ENCODE measurements around the gene RELN. TPM values are rescaled to one million over a fixed set of nuclear protein-coding genes. Genes with fewer than 3 reads are reported as not detected.
A peak's percentile ranks its signal among the peaks of the same experiment; 100 is the strongest.

RELN gene
- total RNA-seq, 1 experiment from 2014 or later, result 59.0 TPM

DNA sequence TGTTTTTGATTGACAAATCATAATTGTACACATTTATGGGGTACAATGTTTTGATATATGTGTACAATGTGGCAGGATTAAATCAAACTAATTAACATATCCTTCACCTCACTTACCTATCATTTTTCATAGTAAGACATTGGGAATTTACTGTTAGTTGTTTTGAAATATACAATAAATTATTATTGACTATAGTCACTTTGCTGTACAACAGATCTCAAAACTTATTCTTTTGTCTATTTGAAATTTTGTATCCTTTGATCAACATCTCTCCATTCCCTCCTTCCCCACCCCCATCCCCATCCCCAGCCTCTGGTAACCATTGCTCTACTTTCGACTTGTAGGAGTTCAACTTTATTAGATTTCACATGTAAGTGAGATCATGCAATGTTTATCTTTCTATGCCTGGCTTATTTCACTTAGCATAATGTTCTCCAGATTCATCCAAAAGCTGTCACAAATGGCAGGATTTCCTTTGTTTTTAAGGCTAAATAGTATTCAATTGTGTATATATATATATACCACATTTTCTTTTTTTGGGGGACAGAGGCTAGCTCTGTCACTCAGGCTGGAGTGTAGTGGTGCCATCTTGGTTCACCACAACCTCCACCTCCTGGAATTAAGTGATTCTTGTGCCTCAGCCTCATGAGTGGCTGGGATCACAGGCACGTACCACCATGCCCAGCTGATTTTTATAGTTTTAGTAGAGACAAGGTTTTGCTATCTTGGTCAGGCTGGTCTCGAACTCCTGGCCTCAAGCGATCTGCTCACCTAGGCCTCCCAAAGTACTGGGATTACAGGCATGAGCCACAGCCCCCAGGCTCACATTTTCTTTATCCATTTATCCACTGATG is 520.1 kb downstream of the RELN start:
- no peaks in the 10 kb centered on the region for H3K9me3 ChIP-seq (replicated peaks)
- DNase-seq, result no peak
- H3K27me3 ChIP-seq, result no peaks in the 10 kb centered on the region
- no peaks in the 10 kb centered on the region for H3K4me1 ChIP-seq
- H3K27ac ChIP-seq, result no peak overlapping the region
- H3K36me3 ChIP-seq, result no peaks in the 10 kb centered on the region
- H3K4me3 ChIP-seq, result no peak overlapping the region

DNA sequence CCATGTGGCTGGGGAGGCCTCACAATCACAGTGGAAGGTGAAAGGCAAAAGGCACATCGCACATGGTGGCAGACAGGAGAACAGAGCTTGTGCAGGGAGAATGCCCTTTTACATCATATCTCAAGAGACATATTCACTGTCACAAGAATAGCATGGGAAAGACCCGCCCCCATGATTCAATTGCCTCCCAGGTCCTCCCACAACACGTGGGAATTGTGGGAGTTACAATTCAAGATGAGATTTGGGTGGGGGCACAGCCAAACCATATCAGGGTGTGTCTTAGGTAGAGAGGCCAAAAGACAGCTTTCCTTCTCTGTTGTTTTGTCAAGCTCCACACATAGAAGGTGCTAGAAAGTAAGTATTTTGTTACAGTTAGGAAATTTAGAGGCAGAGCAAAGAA is 522.6 kb downstream of the RELN start:
- DNase-seq, result no peak
- H3K9me3 ChIP-seq (replicated peaks), result no peaks in the 10 kb centered on the region
- no peak overlapping the region for H3K4me3 ChIP-seq
- H3K4me1 ChIP-seq, result no peaks in the 10 kb centered on the region
- H3K36me3 ChIP-seq, result no peaks in the 10 kb centered on the region
- no peaks in the 10 kb centered on the region for H3K27me3 ChIP-seq
- H3K27ac ChIP-seq, result no peak overlapping the region

DNA sequence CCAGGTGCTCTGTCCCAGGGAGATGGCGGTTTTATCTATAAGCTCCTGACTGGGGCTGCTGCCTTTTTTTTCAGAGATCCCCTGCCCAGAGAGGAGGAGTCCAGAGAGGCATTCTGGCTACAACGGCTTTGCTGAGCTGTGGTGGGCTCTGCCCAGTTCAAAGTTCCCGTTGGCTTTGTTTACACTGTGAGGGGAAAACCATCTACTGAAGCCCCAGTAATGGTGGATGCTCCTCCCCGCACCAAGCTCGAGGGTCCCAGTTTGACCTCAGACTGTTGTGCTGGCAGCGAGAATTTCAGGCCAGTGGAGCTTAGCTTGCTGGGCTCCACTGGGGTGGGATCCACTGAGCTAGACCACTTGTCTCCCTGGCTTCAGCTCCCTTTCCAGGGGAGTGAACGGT is 527.1 kb downstream of the RELN start:
- DNase-seq, result no peak
- H3K36me3 ChIP-seq, result no peaks in the 10 kb centered on the region
- no peaks in the 10 kb centered on the region for H3K4me1 ChIP-seq
- no peak overlapping the region for H3K4me3 ChIP-seq
- H3K27ac ChIP-seq, result no peak overlapping the region
- H3K9me3 ChIP-seq (replicated peaks), result no peaks in the 10 kb centered on the region
- no peaks in the 10 kb centered on the region for H3K27me3 ChIP-seq

DNA sequence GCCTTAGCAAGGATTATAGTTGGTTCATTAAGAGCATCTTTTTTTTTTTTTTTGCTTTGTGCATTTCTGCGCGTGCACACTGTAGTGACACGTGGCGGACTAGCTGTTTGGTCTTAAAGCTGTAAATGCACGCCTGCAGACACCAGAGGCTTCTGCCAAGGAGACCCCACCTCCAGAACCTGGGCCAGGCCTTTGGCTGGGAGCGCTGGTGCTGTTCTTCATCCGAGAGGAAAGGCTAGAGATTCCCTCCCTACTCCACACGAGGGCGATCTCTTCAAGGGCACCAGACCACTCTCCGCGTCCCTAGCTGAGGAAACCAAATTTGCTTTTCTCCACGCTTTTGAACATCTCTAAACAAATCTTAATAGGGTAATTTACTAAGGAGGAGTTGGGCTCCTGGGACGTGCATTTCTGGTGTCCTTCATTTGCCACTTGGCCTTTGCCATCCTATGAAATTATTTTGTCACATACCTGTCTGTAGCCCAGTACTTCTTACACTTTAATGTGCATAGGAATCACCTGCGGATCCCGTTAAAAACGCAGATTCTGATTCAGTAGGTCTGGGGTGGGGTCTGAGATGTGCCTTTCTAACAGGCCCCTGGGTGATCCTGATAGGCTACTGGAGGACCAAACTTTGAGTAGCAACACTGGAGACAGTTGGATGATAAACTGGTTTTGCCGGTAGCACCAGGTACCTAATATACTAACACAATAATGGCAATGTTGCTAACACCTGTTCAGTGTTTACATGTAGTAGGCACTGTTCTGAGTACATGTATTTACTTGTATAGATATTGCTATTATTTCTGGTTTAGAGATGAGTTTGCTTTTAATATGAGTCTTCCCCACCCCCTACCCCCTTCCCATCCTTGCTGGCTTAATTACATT is 542.1 kb downstream of the RELN start:
- DNase-seq, result peak; percentile 65 to 82
- Histone ChIP-seq H3K36me3 (no peaks in the 10 kb centered on the region), H3K27ac (no peak overlapping the region)

DNA sequence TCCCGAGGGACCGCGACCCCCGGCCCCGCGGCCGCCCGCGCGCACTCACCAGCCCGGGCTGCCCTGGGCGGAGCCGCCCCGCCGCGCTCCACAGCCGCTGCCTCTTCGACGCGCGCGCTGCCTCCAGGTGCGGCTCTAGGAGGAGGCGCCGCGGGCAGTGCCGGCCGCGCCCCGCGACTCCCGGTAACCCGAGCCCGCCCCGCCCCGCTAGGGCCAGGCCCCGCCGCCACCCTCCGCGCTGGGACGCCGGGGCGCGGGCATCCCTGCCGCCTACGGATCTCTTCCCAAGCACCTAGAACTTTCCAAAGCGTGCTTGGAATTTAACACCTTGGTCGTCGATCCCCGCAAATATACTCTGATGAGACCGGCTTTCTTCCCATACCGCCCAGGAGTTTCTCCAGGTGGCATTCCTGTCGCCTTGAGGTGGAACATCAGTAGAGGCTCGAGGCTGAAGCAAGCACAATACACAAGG is 543.4 kb downstream of the RELN start, which contains the start of gene SLC26A5:
TSS of gene SLC26A5 (minus strand) at position 159 of the 472 bp plus-strand sequence. CDS start 24,693 bp downstream, outside the sequence.
- H3K9me3 ChIP-seq (replicated peaks), result no peaks in the 10 kb centered on the region
- no peak within 1 kb of the TSS for H3K27ac ChIP-seq
- no peaks in the 10 kb centered on the region for H3K36me3 ChIP-seq
- peak; percentile 24 to 55 for DNase-seq
- peaks cover 2% of the 10 kb centered on the region; the same call in 1 of the 2 replicates for H3K4me1 ChIP-seq
- H3K27me3 ChIP-seq, result peaks cover 13% of the 10 kb centered on the region
- H3K4me3 ChIP-seq, result peak within 1 kb of the TSS; percentile 51

More for the DNA sequence above, 542.1 kb downstream of the RELN start:
- H3K27me3 ChIP-seq, result peaks cover 13% of the 10 kb centered on the region
- peaks cover 2% of the 10 kb centered on the region; the same call in 1 of the 2 replicates for H3K4me1 ChIP-seq
- H3K9me3 ChIP-seq (replicated peaks), result no peaks in the 10 kb centered on the region
- no peak overlapping the region for H3K4me3 ChIP-seq

DNA sequence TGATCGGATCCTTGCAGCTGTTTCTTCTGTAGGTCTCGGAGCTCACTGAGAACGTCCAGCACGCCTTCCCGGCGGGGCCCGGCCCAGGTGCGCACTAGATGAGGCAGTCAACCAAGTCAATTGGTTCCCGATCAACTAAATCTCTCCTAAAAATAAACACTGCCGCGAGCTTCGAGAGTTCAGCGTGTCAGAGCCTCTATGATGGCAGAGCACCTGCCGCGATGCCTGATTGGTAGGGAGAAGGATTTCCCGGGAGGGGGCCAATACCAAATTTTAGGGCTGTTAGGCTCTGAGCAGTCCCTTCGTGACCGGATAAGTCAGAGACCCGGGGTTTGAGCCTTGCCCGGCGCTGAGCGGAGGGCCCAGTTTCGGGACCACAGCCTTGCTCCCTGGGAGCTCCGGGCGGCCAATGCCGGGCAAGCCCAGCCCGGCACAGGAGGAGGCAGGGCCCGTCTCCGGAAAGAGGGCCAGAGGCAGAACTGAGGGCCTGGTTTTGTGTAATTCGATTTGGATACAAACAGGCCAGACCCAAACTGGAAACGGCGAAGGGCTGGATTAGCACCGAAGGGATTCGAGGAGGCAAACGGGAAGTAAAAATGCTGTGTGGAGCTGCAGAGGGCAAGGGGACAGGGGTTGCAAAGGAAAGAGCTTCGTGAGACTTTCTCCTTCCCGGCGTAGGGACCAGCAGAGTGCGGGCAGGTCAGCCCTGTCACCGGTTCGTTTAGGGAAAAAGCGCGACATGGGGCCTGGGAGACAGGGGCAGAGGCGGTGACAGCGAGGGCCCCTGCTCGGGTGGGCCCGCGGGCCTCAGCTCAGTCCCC is 544.0 kb downstream of the RELN start:
- peaks cover 13% of the 10 kb centered on the region for H3K27me3 ChIP-seq
- peaks cover 2% of the 10 kb centered on the region; the same call in 1 of the 2 replicates for H3K4me1 ChIP-seq
- H3K4me3 ChIP-seq, result peak overlapping the region; percentile 51
- H3K9me3 ChIP-seq (replicated peaks), result no peaks in the 10 kb centered on the region
- no peaks in the 10 kb centered on the region for H3K36me3 ChIP-seq
- peak in 1 of 2 experiments; percentile 33 for DNase-seq
- H3K27ac ChIP-seq, result no peak overlapping the region

DNA sequence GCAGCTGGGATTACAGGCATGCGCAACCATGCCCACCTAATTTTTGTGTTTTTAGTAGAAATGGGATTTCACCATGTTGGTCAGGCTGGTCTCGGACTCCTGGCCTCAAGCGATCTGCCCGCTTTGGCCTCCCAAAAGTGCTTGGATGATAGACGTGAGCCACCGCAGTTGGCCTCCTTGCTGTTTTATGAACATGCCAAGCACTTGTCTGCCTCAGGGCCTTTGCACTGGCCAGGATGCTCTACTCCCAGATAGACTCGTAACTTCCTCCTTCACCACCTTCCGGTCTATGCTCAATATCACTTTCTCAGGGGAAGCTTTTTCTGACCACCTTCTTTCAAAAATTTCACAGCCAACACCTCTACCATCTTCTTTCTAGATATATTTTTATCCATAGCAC is 549.8 kb downstream of the RELN start:
- H3K4me3 ChIP-seq, result no peak overlapping the region
- DNase-seq, result no peak
- no peaks in the 10 kb centered on the region for H3K36me3 ChIP-seq
- no peaks in the 10 kb centered on the region for H3K4me1 ChIP-seq
- H3K27me3 ChIP-seq, result peaks cover 4% of the 10 kb centered on the region; the same call in 1 of the 2 replicates
- H3K27ac ChIP-seq, result no peak overlapping the region
- no peaks in the 10 kb centered on the region for H3K9me3 ChIP-seq (replicated peaks)

DNA sequence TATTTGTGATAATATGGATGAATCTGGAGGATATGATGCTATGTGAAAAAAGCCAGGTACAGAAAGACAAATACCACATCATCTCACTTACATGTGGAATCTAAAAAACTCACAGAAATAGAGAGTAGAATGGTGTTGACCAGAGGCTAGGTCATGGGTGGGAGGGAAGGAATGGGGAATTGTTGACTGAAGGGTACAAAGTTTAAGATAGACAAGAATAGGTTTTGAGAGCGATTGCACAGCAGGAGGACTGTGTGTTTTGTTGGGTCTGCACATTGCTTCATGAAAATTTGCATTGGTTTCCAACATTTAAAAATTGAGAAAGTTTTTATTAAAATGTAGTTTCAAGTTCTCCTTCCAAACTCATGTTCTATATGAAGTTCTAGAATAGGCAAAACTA is 551.8 kb downstream of the RELN start:
- Histone ChIP-seq H3K4me3 (no peak overlapping the region), H3K9me3 (replicated peaks) (0 out of 2 replicates have a peak, but pooled peaks cover 4% of the 10 kb centered on the region), H3K27ac (no peak overlapping the region), H3K27me3 (no peaks in the 10 kb centered on the region; the same call in 1 of the 2 replicates), H3K4me1 (no peaks in the 10 kb centered on the region), H3K36me3 (no peaks in the 10 kb centered on the region)
- no peak for DNase-seq

DNA sequence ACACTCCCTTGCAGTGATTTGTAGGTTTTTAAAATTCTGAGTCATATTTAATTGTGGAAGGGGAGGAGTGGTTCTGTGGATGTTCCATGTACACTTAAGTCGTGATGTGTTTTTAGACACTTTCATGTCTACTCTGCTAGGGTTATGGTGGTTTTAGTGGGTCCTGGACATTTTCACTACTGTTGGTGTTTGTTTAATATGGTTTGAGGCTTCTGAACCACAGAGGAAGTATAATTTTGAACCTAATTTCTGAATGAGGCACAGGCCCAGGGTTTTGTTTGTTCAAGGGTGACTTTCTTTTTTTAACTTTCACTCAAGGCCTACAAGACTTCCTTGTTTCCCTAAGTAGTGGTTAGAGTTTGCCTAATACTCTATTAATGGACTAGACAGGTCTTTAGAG is 556.7 kb downstream of the RELN start:
- H3K9me3 ChIP-seq (replicated peaks), result 0 out of 2 replicates have a peak, but pooled peaks cover 4% of the 10 kb centered on the region
- H3K36me3 ChIP-seq, result no peaks in the 10 kb centered on the region
- H3K27me3 ChIP-seq, result no peaks in the 10 kb centered on the region
- H3K4me1 ChIP-seq, result no peaks in the 10 kb centered on the region
- no peak overlapping the region for H3K4me3 ChIP-seq
- no peak for DNase-seq
- no peak overlapping the region for H3K27ac ChIP-seq

DNA sequence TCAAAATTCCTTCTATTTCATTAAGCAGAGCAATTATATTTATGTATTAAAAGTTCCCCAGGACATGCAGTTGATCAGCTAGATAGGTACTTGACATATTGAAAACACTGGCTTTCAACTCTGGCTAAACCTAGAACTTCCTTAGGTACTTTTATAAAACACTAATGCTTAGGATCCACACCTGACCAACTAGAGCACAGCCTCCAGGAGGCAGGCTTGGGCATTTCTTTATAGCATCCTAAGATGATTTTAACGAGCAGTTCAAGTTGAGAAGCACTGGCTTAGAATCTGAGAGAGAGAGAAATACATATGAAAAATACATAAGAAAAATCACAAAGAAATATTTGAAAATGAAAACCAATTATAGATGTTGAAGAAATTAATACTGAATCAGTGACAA is 564.3 kb downstream of the RELN start:
- no peak for DNase-seq
- Histone ChIP-seq H3K36me3 (no peaks in the 10 kb centered on the region), H3K27me3 (no peaks in the 10 kb centered on the region; the same call in 1 of the 2 replicates), H3K27ac (no peak overlapping the region), H3K4me1 (no peaks in the 10 kb centered on the region), H3K4me3 (no peak overlapping the region), H3K9me3 (replicated peaks) (no peaks in the 10 kb centered on the region)

DNA sequence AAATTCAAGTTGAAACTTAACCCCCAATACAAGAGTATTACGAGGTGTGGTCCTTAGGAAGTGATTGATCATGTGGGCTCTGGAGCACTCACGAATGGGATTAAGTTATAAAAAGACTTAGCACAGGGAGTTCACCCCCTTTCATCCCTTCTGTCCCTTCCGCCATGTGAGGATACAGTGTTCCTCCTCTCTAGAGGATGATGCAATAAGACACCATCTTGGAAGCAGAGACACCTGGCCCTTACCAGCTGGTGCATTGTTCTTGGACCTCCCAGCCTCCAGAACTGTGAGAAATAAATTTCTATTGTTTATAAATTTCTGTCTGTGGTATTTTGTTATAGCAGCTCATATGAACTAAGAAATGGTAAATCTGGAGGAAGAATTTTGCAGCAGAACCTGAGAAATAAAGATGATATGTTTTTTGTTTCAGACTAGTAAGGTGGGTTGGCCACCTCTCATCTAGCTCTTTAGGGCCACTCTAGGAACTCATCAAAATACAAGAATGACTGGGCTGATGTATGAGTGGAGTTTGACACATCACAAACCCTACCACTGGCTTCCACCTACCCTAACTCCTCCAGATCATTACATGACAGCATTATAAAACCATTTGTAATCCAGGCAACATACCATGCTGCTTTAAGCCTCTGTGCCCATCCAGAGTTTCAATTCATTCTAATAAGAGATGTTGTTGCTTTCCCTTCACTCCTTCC is 565.8 kb downstream of the RELN start:
- no peak overlapping the region for H3K4me3 ChIP-seq
- H3K4me1 ChIP-seq, result no peaks in the 10 kb centered on the region
- peak in 1 of 2 experiments; percentile 7 for DNase-seq
- H3K36me3 ChIP-seq, result no peaks in the 10 kb centered on the region
- no peaks in the 10 kb centered on the region for H3K9me3 ChIP-seq (replicated peaks)
- no peaks in the 10 kb centered on the region; the same call in 1 of the 2 replicates for H3K27me3 ChIP-seq
- H3K27ac ChIP-seq, result no peak overlapping the region

All from SJCRH30 (cell line).